Esophagus (tissue), 2 donors: ENCODE data around the gene DAPL1. TPM values are rescaled to one million over a fixed set of nuclear protein-coding genes. Genes with fewer than 3 reads are reported as not detected.
"Not testable (repeated sequence)": the region's sequence is repeated elsewhere in the genome, so short reads cannot be mapped to it uniquely, and the experiment has no call there.

ENCODE experiments used
- H3K27ac ChIP-seq, 2 donors: one replicate each; pipeline ENCODE4 v1.5.1; 2013; ENCODE audit warnings: low read depth in 2 of 2, mild to moderate bottlenecking in 2 of 2, inconsistent platforms in 1 of 2, low read length in 1 of 2, moderate library complexity in 1 of 2
- H3K27me3 ChIP-seq, 2 donors: one replicate each; pipeline ENCODE4 v1.6.1; 2013; ENCODE audit warnings: low read length in 2 of 2, control low read depth in 1 of 2, mild to moderate bottlenecking in 1 of 2; ENCODE audit not compliant: insufficient read depth in 2 of 2, control insufficient read depth in 1 of 2
- H3K36me3 ChIP-seq, 2 donors: one replicate each; pipeline ENCODE4 v1.6.1; 2013; ENCODE audit warnings: low read length in 1 of 2; ENCODE audit not compliant: control insufficient read depth in 2 of 2, insufficient read depth in 2 of 2
- H3K4me1 ChIP-seq, 2 donors: one replicate each; pipeline ENCODE4 v1.6.1; 2013; ENCODE audit warnings: low read length in 1 of 2; ENCODE audit not compliant: control insufficient read depth in 2 of 2, insufficient read depth in 2 of 2
- H3K4me3 ChIP-seq, 2 donors: one replicate each; pipeline ENCODE4 v1.5.1; 2013; ENCODE audit warnings: low read length in 2 of 2, mild to moderate bottlenecking in 2 of 2, low read depth in 1 of 2, moderate library complexity in 1 of 2
- H3K9me3 ChIP-seq, 2 donors: one replicate each; pipeline ENCODE4 v1.6.1; 2013; ENCODE audit warnings: mild to moderate bottlenecking in 2 of 2, low read depth in 1 of 2, low read length in 1 of 2, moderate library complexity in 1 of 2; ENCODE audit not compliant: control insufficient read depth in 2 of 2, insufficient read depth in 1 of 2
- WGBS, 2 donors: extraction: QIAGEN DNeasy Blood & Tissue Kit; methylation state at CpG; one replicate each; pipeline ENCODE4 v1.1.7; 2013; 5-methylcytosine and 5-hydroxymethylcytosine counted together
- polyA plus RNA-seq, 2 donors: library from polyadenylated mRNA; stranded (reverse); fragments of 200-250 nt; gene quantifications; one replicate each; pipeline ENCODE4 v1.2.3, GENCODE V29; 2013
- donor health status: healthy with polysubstance abuse.
- donor health status: Bipolar disorder and iron deficiency.

The DAPL1 gene
- polyA plus RNA-seq, 2 donors = 426 to 475 TPM

DNA sequence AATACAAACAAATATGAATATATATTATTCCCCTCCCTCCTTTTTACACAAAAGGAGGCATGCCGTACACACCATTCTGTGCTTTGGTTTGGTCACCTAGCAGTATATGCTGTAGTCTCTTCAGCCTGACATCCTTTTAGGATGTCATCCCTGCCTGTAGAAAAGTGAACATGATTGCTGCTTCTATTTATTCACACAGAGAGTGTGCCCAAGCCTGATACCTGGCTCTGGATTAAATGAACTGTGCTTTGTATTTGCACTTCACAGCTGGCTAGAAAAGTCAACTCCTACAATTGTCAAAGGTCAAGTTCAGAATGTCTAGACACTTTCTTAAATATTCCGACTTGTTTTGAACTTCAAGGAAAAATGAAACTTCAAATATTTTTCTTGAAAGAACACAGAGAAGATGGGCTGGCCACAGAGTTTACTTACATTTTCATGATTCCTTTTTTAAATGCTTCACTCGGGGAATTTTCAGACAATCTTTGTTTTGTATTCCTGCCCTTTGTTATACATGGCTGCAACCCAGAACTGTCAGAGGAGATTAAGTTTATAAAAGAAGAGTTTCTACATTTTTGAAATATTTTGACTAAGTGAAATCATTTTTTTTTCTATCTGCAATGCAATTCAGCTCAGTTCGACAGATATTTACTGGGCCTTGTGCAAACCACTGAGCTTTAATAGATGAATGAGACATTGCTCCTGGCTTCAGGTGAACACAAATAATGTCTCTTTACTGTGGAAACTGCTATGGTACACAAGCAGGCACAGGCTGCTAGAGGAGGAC, 33.5 kb downstream of the DAPL1 start:
- Histone ChIP-seq H3K27ac (no peak overlapping the region), H3K36me3 (no peaks in the 10 kb centered on the region), H3K27me3 (no peaks in the 10 kb centered on the region), H3K4me1 (no peaks in the 10 kb centered on the region), H3K9me3 (no peaks in the 10 kb centered on the region), H3K4me3 (no peak overlapping the region)
- 37 to 45% methylated on average over 4 of the region's 4 CpGs for WGBS, 2 donors

- H3K27ac ChIP-seq = no peak overlapping the region
These were observed 34.0 kb downstream of the DAPL1 start for GRCh38 chr2:158829167-158829566.

DNA sequence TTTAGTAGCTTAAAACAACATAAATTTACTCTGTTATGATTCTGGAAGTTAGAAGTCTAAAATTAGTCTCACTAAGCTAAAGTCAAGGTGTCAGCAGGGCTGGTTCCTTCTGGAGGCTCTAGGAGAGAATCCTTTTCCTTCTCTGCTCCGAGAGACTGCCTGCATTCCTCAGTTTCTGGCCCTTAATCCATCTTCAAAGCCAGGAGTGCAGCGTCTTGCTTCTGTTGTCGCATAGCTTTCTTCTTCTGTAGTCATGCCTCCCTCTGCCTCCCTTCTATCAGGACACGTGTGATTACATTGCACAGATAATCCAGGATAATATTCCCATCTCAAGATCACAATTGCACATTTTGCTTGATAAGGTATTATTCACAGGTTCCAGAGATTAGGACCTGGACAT, 35.1 kb downstream of the DAPL1 start:
- Histone ChIP-seq H3K27me3 (no peaks in the 10 kb centered on the region), H3K4me3 (no peak overlapping the region)
- 74 to 75% methylated on average over 4 of the region's 4 CpGs for whole genome bisulfite sequencing, 2 donors

More at GRCh38 chr2:158829167-158829566, 34.0 kb downstream of the DAPL1 start:
- no peaks in the 10 kb centered on the region for H3K9me3 ChIP-seq
- 78 to 83% methylated on average over 4 of the region's 4 CpGs for WGBS, 2 donors
- no peak overlapping the region for H3K4me3 ChIP-seq
- no peaks in the 10 kb centered on the region for H3K36me3 ChIP-seq
- no peaks in the 10 kb centered on the region for H3K27me3 ChIP-seq
- no peaks in the 10 kb centered on the region for H3K4me1 ChIP-seq

DNA sequence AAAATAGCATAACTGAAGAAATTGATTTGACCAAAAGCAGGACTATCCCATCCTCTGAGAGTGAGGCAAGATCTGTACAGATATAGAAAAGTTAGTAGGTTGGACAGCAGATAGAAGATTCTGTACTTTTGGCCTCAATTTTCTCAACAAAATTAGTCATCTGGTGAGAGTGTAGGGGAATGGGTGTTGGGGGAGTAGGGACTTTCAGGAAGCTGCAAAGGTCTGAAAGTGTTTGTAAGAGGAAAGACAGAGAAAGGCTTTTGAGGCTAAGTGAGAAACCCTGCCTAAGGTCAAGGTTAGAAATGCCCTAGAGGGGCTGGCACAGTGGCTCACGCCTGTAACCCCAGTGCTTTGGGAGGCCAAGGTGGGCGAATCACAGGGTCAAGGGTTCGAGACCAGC, 40.3 kb downstream of the DAPL1 start:
- WGBS, 2 donors = 80 to 88% methylated on average over 3 of the region's 3 CpGs
- Histone ChIP-seq H3K9me3 (no peaks in the 10 kb centered on the region), H3K27ac (no peak overlapping the region), H3K4me3 (no peak overlapping the region), H3K36me3 (no peaks in the 10 kb centered on the region), H3K27me3 (no peaks in the 10 kb centered on the region), H3K4me1 (no peaks in the 10 kb centered on the region)

More for the DNA sequence above, 35.1 kb downstream of the DAPL1 start:
- Histone ChIP-seq H3K27ac (no peak overlapping the region), H3K9me3 (no peaks in the 10 kb centered on the region), H3K36me3 (no peaks in the 10 kb centered on the region), H3K4me1 (no peaks in the 10 kb centered on the region)

- Histone ChIP-seq H3K27me3 (no peaks in the 10 kb centered on the region), H3K4me1 (no peaks in the 10 kb centered on the region), H3K4me3 (no peak overlapping the region), H3K36me3 (no peaks in the 10 kb centered on the region), H3K27ac (no peak overlapping the region), H3K9me3 (no peaks in the 10 kb centered on the region)
- WGBS, 2 donors = 43 to 67% methylated on average over 2 of the region's 2 CpGs
These were observed 42.5 kb downstream of the DAPL1 start for GRCh38 chr2:158837645-158838044.

DNA sequence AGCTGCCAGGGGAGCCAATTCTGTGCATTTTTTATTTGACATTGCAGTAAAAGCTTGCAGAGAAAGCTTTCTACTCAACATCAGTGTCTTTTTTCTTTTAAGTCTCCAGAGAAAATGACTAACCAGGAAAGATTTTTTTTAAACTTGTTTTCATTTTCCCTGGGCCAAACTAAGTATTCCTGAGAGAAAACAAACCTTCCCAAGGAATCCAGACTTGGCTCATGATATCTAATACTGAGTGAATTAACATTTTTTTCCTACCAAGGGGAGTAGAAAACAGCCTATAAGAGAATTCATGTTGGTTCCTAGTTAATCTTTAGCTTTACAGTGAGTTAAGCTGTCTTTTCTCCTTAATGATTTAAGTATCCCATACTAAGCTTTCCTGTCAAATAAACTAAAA, 46.7 kb downstream of the DAPL1 start:
- Histone ChIP-seq H3K27me3 (no peaks in the 10 kb centered on the region), H3K27ac (no peak overlapping the region), H3K9me3 (no peaks in the 10 kb centered on the region), H3K4me1 (peaks cover 0 to 3% of the 10 kb centered on the region in 2 donors), H3K36me3 (no peaks in the 10 kb centered on the region), H3K4me3 (no peak overlapping the region)

DNA sequence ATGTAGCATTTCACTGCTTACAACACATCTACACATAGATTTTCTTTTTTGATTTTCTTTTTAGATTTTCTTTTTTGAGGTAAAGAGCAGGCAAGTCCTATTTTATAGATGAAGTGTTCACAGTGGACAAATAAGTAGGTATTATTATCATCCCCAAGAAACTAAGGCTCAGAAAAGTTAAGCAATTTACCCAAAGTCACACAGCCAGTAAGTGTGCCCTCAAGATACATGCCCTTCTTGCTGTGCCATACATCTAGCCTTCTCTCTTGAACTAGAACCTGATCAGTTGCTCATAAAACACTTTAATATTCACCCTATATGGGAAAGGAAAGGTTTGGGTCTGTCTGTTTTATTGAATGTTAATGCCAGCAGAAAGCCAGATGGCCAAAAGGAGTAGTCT, 50.3 kb downstream of the DAPL1 start:
- Histone ChIP-seq H3K9me3 (no peaks in the 10 kb centered on the region), H3K27me3 (no peaks in the 10 kb centered on the region), H3K4me3 (no peak overlapping the region), H3K4me1 (peaks cover 0 to 3% of the 10 kb centered on the region in 2 donors), H3K36me3 (no peaks in the 10 kb centered on the region), H3K27ac (no peak overlapping the region)

- no peaks in the 10 kb centered on the region for H3K36me3 ChIP-seq
- H3K4me3 ChIP-seq = no peak overlapping the region
- 17 to 28% methylated on average over 3 of the region's 3 CpGs for WGBS, 2 donors
- no peaks in the 10 kb centered on the region for H3K27me3 ChIP-seq
- no peaks in the 10 kb centered on the region for H3K9me3 ChIP-seq
- H3K4me1 ChIP-seq = peaks cover 0 to 3% of the 10 kb centered on the region in 2 donors
- H3K27ac ChIP-seq = no peak overlapping the region
These were observed 50.7 kb downstream of the DAPL1 start for GRCh38 chr2:158845859-158846258.

- 49 to 66% methylated on average over 2 of the region's 2 CpGs for WGBS, 2 donors
These were observed 52.4 kb downstream of the DAPL1 start for GRCh38 chr2:158847526-158847925.

More at GRCh38 chr2:158847526-158847925, 52.4 kb downstream of the DAPL1 start:
- H3K9me3 ChIP-seq, H3K27ac ChIP-seq, H3K4me3 ChIP-seq, H3K4me1 ChIP-seq, H3K27me3 ChIP-seq, H3K36me3 ChIP-seq: not testable (repeated sequence)
